ENCODE measurements around the gene MBP.

The MBP gene

GRCh38 chr18:77047803-77048419 is 84.7 kb downstream of the MBP start:
- no peak for DNase-seq (ENCODE audit: low spot score)

- no peak for DNase-seq (ENCODE audit: low spot score)
Measured at GRCh38 chr18:77046994-77047393, 85.6 kb downstream of the MBP start.

- no peak for DNase-seq (ENCODE audit: low spot score)
Measured at GRCh38 chr18:77046409-77046808, 86.2 kb downstream of the MBP start.

GRCh38 chr18:77045677-77046076 is 86.9 kb downstream of the MBP start:
- DNase-seq (ENCODE audit: low spot score) = no peak

GRCh38 chr18:77044866-77045664 is 87.5 kb downstream of the MBP start:
- no peak for DNase-seq (ENCODE audit: low spot score)

- no peak for DNase-seq (ENCODE audit: low spot score)
Measured at GRCh38 chr18:77043541-77044280, 88.9 kb downstream of the MBP start.

GRCh38 chr18:77042583-77042982 is 90.0 kb downstream of the MBP start:
- no peak for DNase-seq (ENCODE audit: low spot score)

GRCh38 chr18:77039196-77040130 is 93.1 kb downstream of the MBP start:
- DNase-seq (ENCODE audit: low spot score) = no peak

- no peak for DNase-seq (ENCODE audit: low spot score)
Measured at GRCh38 chr18:77038182-77038858, 94.3 kb downstream of the MBP start.

GRCh38 chr18:77037567-77037966 is 95.0 kb downstream of the MBP start:
- no peak for DNase-seq (ENCODE audit: low spot score)

- no peak for DNase-seq (ENCODE audit: low spot score)
Measured at GRCh38 chr18:77035380-77036187, 97.0 kb downstream of the MBP start.

GRCh38 chr18:77033575-77033974 is 99.0 kb downstream of the MBP start:
- no peak for DNase-seq (ENCODE audit: low spot score)

- no peak for DNase-seq (ENCODE audit: low spot score)
Measured at GRCh38 chr18:77032181-77032701, 100.3 kb downstream of the MBP start.

GRCh38 chr18:77031662-77032061 is 100.9 kb downstream of the MBP start:
- DNase-seq (ENCODE audit: low spot score) = no peak

GRCh38 chr18:77030201-77030600 is 102.4 kb downstream of the MBP start:
- DNase-seq (ENCODE audit: low spot score) = no peak

- DNase-seq (ENCODE audit: low spot score) = no peak
Measured at GRCh38 chr18:77025831-77026363, 106.7 kb downstream of the MBP start.

GRCh38 chr18:77025123-77025522 is 107.5 kb downstream of the MBP start:
- no peak for DNase-seq (ENCODE audit: low spot score)

- DNase-seq (ENCODE audit: low spot score) = no peak
Measured at GRCh38 chr18:77024476-77024875, 108.1 kb downstream of the MBP start.

GRCh38 chr18:77023102-77023782 is 109.3 kb downstream of the MBP start:
- no peak for DNase-seq (ENCODE audit: low spot score)

All from D341Med (cell line).